ENCODE measurements around the gene SLC25A40. TPM values are rescaled to one million over a fixed set of nuclear protein-coding genes. Genes with fewer than 3 reads are reported as not detected.

Gene SLC25A40
- total and polyA plus RNA-seq, 2 of the 13 experiments (the other 11 are each of a cell fraction or from before 2014, with no cell fraction given), result 12.9 to 13.6 TPM

GRCh38 chr7:87876869-87877234 lies 692 bp upstream of the SLC25A40 start (continued):
- TF ChIP-seq CREB3 (CRISPR knock-in tag; IDR thresholded peaks at IDR 0.05) (peak; percentile 50; the same call in 1 of the 2 replicates), ZNF33B (CRISPR knock-in tag; IDR thresholded peaks at IDR 0.05) (no peak), ZNF501 (CRISPR knock-in tag; IDR thresholded peaks at IDR 0.05) (peak; percentile 5; the same call in 1 of the 2 replicates), U2AF1 (optimal IDR thresholded peaks at IDR 0.05; ENCODE audit: low read depth, low read length) (peak; percentile 17), HINFP (CRISPR knock-in tag; IDR thresholded peaks at IDR 0.05; ENCODE audit: low read depth) (no peak), MXI1 (IDR thresholded peaks at IDR 0.05; ENCODE audit: borderline replicate concordance, low read depth, low read length) (peak; percentile 29; the same call in 1 of the 3 replicates), ZNF605 (CRISPR knock-in tag; IDR thresholded peaks at IDR 0.05) (no peak), SRSF1 (optimal IDR thresholded peaks at IDR 0.05; ENCODE audit: low read depth, low read length) (no peak), SP1 (IDR thresholded peaks at IDR 0.05) (no peak), SP1 (CRISPR knock-in tag; IDR thresholded peaks at IDR 0.05) (no peak), HNRNPK (IDR thresholded peaks at IDR 0.05; ENCODE audit: low read depth, low read length, poor library complexity, severe bottlenecking) (no peak), KDM5B (CRISPR knock-in tag; IDR thresholded peaks at IDR 0.05; ENCODE audit: borderline replicate concordance) (no peak), GPN1 (CRISPR knock-in tag; IDR thresholded peaks at IDR 0.05; ENCODE audit: borderline replicate concordance) (no peak), KLF6 (CRISPR knock-in tag; IDR thresholded peaks at IDR 0.05) (no peak), ZBTB43 (CRISPR knock-in tag; conservative IDR thresholded peaks at IDR 0.05) (peak; percentile 55; the same call in 1 of the 2 replicates), ZSCAN20 (CRISPR knock-in tag; IDR thresholded peaks at IDR 0.05; ENCODE audit: borderline replicate concordance) (peak; percentile 28; the same call in 1 of the 2 replicates), RFXAP (CRISPR knock-in tag; IDR thresholded peaks at IDR 0.05; ENCODE audit: borderline replicate concordance) (no peak), JUN (CRISPR knock-in tag; IDR thresholded peaks at IDR 0.05) (no peak), ZFAT (CRISPR knock-in tag; conservative IDR thresholded peaks at IDR 0.05) (0 out of 2 replicates have a peak, but pooled peaks have one; percentile 41), NFE2L1 (CRISPR knock-in tag; IDR thresholded peaks at IDR 0.05; ENCODE audit: borderline replicate concordance) (no peak), HNRNPUL1 (IDR thresholded peaks at IDR 0.05; ENCODE audit: low read depth, low read length) (no peak), LBX2 (CRISPR knock-in tag; IDR thresholded peaks at IDR 0.05; ENCODE audit: borderline replicate concordance) (no peak), HCFC1 (IDR thresholded peaks at IDR 0.05; ENCODE audit: low read depth, low read length) (no peak), CREM (IDR thresholded peaks at IDR 0.05) (peak; percentile 14; the same call in 1 of the 2 replicates), CREM (CRISPR knock-in tag; IDR thresholded peaks at IDR 0.05) (no peak), HMGXB4 (CRISPR knock-in tag; IDR thresholded peaks at IDR 0.05; ENCODE audit: borderline replicate concordance in 1 of 2, low read depth in 1 of 2) (peak in 1 of 2 experiments; percentile 14; a peak in 1 of 4 replicates), MBD4 (IDR thresholded peaks at IDR 0.05; ENCODE audit: borderline replicate concordance, low read length) (no peak)

Data from HepG2 (cell line).